Memory B cell (primary cell): Measurements from ENCODE around the gene PTPDC1.
"Not testable (repeated sequence)": the region's sequence is repeated elsewhere in the genome, so short reads cannot be mapped to it uniquely, and the experiment has no call there.

Experiments used
- ATAC-seq: fragments of 150-1000 bp; cut with Tn5 transposase; 2 replicates; pipeline ENCODE4 v1.10.0; 2021; ENCODE audit warnings: low read depth, mild to moderate bottlenecking, moderate library complexity
- DNase-seq, 2 donors: peaks; one replicate each; pipeline ENCODE4 v3.0.0; 2022; ENCODE audit warnings: low spot score in 2 of 2
- H3K27ac Mint-ChIP-seq: one replicate; pipeline ENCODE4 v1.8.0; 2022; ENCODE audit warnings: mild to moderate bottlenecking, moderate library complexity, mixed read lengths
- H3K27me3 Mint-ChIP-seq: one replicate; pipeline ENCODE4 v1.8.0; 2022; ENCODE audit warnings: mixed read lengths
- H3K36me3 Mint-ChIP-seq: one replicate; pipeline ENCODE4 v1.8.0; 2022; ENCODE audit warnings: mild to moderate bottlenecking, mixed read lengths
- H3K4me1 Mint-ChIP-seq: one replicate; pipeline ENCODE4 v1.8.0; 2022; ENCODE audit warnings: mixed read lengths
- H3K4me3 Mint-ChIP-seq: one replicate; pipeline ENCODE4 v1.8.0; 2022; ENCODE audit warnings: mild to moderate bottlenecking, moderate library complexity, mixed read lengths
- H3K9me3 Mint-ChIP-seq: one replicate; pipeline ENCODE4 v1.8.0; 2022; ENCODE audit warnings: mixed read lengths

Gene PTPDC1

DNA sequence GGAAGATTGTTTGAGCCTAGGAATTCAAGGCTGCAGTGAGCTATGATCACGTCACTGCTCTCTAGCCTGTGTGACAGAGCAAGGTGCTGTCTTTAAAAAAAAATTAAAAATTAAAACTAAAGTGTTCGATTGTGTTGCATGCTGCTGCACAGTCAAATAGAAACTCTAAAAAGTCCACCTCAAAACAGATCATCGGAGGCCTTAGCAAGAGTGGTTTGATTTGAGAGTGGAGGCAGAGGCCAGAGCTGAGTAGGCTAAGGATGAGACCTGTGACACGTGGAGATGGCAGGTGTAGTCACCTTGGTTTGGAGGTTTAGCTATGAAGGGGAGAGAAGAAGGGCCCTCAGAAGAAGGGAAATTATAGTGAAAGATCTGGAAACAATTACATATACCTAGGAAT is 2.8 kb upstream of the PTPDC1 start:
- Mint-ChIP-seq H3K9me3 (no peaks in the 10 kb centered on the region), H3K27ac (no peak overlapping the region), H3K36me3 (peaks cover 15% of the 10 kb centered on the region), H3K4me1 (no peaks in the 10 kb centered on the region), H3K27me3 (no peaks in the 10 kb centered on the region), H3K4me3 (no peak overlapping the region)
- ATAC-seq (no peak), DNase-seq (no peak)

DNA sequence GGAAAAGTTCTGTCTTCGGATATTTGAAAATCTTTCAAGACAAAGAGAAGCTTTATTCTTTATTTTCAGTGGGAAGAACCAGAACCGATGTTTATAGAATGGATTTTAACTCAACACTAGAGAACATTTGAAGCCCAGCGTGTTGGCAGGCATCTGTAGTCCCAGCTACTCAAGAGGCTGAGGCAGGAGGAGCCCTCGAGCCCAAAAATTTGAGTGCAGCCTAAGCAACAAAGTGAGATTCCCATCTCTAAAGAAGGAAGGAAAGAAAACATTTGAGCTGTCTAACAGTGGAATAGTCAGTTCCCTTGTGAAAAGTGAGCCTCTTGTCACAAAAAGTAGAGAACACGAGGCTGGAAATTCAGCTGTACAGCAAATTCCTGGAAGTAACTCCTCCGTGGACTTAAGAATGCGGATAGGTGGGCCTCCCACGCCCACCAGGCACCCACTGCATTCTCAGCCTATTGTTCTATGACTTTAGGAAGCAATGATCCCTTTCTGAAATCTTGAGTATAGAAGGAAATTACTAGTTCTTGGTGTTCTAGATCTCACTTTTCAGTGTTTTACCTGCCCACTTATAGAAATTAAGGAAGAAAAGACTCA is 2.3 kb upstream of the PTPDC1 start:
- H3K27me3 Mint-ChIP-seq, result no peaks in the 10 kb centered on the region
- H3K4me1 Mint-ChIP-seq, result no peaks in the 10 kb centered on the region
- H3K4me3 Mint-ChIP-seq, result no peak overlapping the region
- peaks cover 17% of the 10 kb centered on the region for H3K36me3 Mint-ChIP-seq
- H3K9me3 Mint-ChIP-seq, result no peaks in the 10 kb centered on the region
- no peak for ATAC-seq
- H3K27ac Mint-ChIP-seq, result no peak overlapping the region
- DNase-seq, result no peak

DNA sequence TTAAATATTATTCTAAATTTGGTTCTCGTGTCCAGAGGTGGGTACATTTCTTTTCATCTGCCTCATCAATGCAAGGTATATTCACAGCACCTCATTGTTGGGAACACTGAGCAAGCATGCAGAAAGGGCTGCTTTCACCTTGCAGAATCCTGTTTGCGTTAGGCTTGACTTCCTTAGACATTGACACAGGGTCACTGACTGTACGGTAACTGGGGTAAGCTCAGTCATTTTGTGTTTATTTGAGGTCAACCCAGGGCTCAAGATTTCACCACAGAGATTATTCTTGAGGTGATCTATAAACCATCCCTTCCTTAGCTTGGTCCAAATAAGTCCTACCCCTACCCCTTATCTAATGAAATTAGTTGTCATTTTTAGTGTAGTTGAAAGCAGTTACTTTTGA is 1.7 kb upstream of the PTPDC1 start:
- H3K36me3 Mint-ChIP-seq, result peaks cover 17% of the 10 kb centered on the region
- no peak overlapping the region for H3K27ac Mint-ChIP-seq
- H3K27me3 Mint-ChIP-seq, result no peaks in the 10 kb centered on the region
- no peak for DNase-seq
- no peaks in the 10 kb centered on the region for H3K9me3 Mint-ChIP-seq
- no peak overlapping the region for H3K4me3 Mint-ChIP-seq
- H3K4me1 Mint-ChIP-seq, result no peaks in the 10 kb centered on the region
- no peak for ATAC-seq

DNA sequence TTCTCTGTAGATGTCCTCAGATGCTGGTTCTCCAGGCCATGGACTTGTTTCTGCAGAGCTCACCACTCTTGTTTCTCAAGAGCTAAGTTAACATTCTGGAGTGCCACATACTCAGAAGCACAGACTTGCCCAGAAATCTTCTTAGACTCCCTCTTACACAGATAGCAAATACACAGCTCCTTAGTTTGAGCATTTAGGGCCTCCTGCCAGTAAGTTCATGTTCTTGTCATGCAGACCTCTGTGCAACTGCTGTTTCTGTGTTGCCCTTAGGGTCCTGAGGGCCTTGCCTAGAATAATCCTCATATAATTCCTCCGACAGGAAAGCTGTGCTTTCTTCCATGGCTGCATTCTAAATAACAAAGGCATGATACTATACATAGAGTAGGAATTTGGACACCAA is 1.3 kb upstream of the PTPDC1 start:
- no peaks in the 10 kb centered on the region for H3K27me3 Mint-ChIP-seq
- DNase-seq (no peak), ATAC-seq (no peak)
- H3K4me1 Mint-ChIP-seq, result no peaks in the 10 kb centered on the region
- H3K9me3 Mint-ChIP-seq, result no peaks in the 10 kb centered on the region
- no peak overlapping the region for H3K4me3 Mint-ChIP-seq
- H3K27ac Mint-ChIP-seq, result no peak overlapping the region
- peaks cover 13% of the 10 kb centered on the region for H3K36me3 Mint-ChIP-seq

DNA sequence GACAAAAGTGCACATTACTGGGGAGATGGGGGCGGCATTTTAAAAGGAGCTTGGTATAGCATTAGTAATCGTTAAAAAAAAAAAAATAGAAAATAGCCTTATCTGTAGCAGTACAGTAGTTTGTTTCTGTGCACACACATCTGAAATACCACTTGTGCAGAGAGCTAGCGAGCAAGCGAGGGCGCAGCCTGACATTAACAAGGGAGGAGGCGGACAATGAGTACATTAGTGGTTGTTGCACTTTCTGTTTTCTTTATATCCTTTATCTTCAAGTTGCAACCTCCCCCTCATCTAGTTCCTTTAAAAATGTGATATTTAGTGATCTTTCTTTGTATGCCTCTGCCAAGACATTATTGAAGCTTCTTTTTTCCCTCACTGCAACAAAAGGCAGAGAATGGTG is 880 bp upstream of the PTPDC1 start:
- Mint-ChIP-seq H3K9me3 (no peaks in the 10 kb centered on the region), H3K27me3 (no peaks in the 10 kb centered on the region), H3K36me3 (peaks cover 13% of the 10 kb centered on the region), H3K4me3 (no peak overlapping the region), H3K27ac (no peak overlapping the region), H3K4me1 (no peaks in the 10 kb centered on the region)
- ATAC-seq (no peak), DNase-seq (no peak)

DNA sequence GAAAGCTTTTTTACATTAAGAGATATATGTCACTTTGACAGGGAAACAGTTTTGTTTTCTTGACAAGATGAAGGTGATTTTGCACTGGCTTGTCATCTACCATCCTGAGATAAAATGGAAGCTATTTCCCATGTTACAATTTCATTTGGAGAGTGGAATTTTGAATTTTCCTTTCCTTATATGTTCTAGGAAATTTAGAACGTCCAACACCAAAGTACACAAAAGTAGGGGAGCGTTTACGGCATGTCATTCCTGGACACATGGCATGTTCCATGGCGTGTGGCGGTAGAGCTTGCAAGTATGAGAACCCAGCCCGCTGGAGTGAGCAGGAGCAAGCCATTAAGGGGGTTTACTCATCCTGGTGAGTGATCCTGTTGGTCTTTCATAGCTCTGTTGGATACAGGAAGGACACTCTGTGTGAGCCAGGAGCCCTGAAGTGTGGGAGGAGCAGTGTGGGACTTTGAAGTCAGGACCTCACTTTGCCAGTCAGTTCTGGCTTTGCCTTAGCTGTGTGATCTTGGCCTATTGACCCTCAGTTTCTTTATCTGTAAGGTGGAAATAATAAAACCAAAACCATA is 887 bp downstream of the PTPDC1 start:
- peaks cover 7% of the 10 kb centered on the region for H3K36me3 Mint-ChIP-seq
- no peaks in the 10 kb centered on the region for H3K27me3 Mint-ChIP-seq
- no peak overlapping the region for H3K4me3 Mint-ChIP-seq
- H3K27ac Mint-ChIP-seq, result no peak overlapping the region
- no peaks in the 10 kb centered on the region for H3K9me3 Mint-ChIP-seq
- ATAC-seq (no peak), DNase-seq (no peak)
- no peaks in the 10 kb centered on the region for H3K4me1 Mint-ChIP-seq

DNA sequence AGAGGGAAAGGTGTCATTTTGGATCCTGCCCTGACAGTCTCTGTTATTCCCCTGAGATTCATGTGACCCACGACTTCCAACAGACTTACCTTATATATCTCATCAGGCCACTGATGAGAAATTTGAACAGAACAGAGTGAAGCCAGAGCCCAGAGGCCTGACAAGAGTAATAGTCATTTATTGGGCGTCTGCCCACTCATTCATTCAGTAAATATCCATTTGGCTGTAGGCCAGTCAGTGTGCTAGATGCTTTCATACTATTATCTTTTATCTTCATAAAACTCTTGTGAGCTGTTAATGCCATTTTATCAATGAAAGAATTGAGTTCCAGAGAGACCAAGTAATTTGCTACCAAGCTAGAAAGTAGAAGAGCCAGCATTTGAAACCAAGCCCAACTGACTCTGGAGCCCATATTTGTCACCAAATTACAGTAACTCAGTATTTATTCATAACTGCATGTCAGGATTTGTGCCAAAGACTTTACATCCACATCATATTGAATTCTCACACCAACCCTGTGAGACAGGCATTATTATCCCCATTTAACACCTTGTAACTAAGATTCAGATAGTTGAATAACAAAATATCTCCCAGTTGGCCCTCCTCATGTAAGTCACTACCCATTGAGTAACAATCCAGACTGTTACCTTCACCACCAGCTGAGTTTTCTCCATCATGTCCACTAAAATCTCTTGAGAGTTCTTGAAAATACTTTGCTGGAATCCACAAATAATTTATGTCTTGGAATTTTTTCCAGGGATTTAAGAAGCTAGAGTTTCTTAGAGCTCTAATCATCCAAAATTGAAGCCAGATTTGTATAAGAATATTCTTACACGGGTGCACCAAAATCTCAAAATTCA is 2.5 kb downstream of the PTPDC1 start:
- H3K4me3 Mint-ChIP-seq, result no peak overlapping the region
- no peak for ATAC-seq
- H3K27ac Mint-ChIP-seq, result no peak overlapping the region
- H3K27me3 Mint-ChIP-seq, result no peaks in the 10 kb centered on the region
- H3K36me3 Mint-ChIP-seq, result peaks cover 5% of the 10 kb centered on the region
- H3K4me1 Mint-ChIP-seq, result no peaks in the 10 kb centered on the region
- no peaks in the 10 kb centered on the region for H3K9me3 Mint-ChIP-seq
- DNase-seq, result no peak

DNA sequence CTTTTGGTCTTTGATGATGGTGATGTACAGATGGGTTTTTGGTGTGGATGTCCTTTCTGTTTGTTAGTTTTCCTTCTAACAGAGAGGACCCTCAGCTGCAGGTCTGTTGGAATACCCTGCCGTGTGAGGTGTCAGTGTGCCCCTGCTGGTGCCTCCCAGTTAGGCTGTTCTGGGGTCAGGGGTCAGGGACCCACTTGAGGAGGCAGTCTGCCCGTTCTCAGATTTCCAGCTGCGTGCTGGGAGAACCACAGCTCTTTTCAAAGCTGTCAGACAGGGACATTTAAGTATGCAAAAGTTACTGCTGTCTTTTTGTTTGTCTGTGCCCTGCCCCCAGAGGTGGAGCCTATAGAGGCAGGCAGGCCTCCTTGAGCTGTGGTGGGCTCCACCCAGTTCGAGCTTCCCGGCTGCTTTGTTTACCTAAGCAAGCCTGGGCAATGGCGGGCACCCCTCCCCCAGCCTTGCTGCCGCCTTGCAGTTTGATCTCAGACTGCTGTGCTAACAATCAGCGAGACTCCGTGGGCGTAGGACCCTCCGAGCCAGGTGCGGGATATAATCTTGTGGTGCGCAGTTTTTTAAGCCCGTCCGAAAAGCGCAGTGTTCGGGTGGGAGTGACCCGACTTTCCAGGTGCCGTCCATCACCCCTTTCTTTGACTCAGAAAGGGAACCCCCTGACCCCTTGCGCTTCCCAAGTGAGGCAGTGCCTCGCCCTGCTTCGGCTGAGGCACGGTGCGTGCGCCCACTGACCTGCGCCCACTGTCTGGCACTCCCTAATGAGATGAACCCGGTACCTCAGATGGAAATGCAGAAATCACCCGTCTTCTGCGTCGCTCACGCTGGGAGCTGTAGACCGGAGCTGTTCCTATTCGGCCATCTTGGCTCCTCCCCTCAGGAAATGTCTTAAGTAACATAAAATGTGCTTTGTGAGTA is 10.2 kb downstream of the PTPDC1 start:
- not testable (repeated sequence) for ATAC-seq

DNA sequence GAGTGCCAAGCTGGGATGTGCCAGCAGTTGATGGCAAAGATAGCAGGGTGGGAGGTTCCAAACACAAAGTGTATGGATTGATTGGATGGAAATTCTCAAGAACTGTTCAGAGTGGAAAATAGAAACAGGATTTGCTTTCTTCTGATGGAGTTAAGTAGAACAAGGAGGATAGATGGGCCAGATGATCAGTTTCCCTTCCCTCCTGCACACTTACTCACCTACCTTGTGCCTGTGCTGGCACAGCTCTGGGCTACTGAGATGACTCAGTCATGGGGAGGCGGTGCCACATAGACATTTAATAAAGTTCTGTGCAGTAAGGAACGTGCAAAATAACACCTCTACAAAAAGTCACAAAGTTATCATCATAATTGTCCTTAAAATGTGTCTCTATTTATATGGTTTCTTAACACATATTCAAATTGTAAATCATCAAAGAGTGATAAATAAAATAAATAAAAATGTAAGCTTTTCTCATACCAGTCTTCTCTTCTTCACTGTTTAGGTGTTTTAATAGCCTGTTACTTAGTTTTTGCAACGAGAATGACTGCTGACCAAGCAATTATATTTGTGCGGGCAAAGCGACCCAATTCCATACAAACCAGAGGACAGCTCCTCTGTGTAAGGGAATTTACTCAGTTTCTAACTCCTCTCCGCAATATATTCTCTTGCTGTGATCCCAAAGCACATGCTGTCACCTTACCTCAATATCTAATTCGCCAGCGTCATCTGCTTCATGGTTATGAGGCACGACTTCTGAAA is 12.7 kb downstream of the PTPDC1 start:
- ATAC-seq (no peak), DNase-seq (no peak)
- no peak overlapping the region for H3K27ac Mint-ChIP-seq
- H3K27me3 Mint-ChIP-seq, result no peaks in the 10 kb centered on the region
- no peaks in the 10 kb centered on the region for H3K9me3 Mint-ChIP-seq
- H3K36me3 Mint-ChIP-seq, result peaks cover 8% of the 10 kb centered on the region
- no peak overlapping the region for H3K4me3 Mint-ChIP-seq
- H3K4me1 Mint-ChIP-seq, result no peaks in the 10 kb centered on the region

More for the DNA sequence above, 10.2 kb downstream of the PTPDC1 start:
- H3K27me3 Mint-ChIP-seq, H3K9me3 Mint-ChIP-seq, H3K4me3 Mint-ChIP-seq, H3K36me3 Mint-ChIP-seq, H3K27ac Mint-ChIP-seq, H3K4me1 Mint-ChIP-seq, DNase-seq: not testable (repeated sequence)

DNA sequence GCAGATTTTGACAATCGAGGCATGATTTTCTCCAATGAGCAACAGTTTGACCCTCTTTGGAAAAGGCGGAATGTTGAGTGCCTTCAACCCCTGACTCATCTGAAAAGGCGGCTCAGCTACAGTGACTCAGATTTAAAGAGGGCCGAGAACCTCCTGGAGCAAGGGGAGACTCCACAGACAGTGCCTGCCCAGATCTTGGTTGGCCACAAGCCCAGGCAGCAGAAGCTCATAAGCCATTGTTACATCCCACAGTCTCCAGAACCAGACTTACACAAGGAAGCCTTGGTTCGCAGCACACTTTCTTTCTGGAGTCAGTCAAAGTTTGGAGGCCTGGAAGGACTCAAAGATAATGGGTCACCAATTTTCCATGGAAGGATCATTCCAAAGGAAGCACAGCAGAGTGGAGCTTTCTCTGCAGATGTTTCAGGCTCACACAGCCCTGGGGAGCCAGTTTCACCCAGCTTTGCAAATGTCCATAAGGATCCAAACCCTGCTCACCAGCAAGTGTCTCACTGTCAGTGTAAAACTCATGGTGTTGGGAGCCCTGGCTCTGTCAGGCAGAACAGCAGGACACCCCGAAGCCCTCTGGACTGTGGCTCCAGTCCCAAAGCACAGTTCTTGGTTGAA is 13.6 kb downstream of the PTPDC1 start:
- H3K27me3 Mint-ChIP-seq, result no peaks in the 10 kb centered on the region
- H3K9me3 Mint-ChIP-seq, result no peaks in the 10 kb centered on the region
- H3K4me3 Mint-ChIP-seq, result no peak overlapping the region
- peaks cover 8% of the 10 kb centered on the region for H3K36me3 Mint-ChIP-seq
- H3K4me1 Mint-ChIP-seq, result no peaks in the 10 kb centered on the region
- no peak for ATAC-seq
- H3K27ac Mint-ChIP-seq, result no peak overlapping the region
- DNase-seq, result no peak

DNA sequence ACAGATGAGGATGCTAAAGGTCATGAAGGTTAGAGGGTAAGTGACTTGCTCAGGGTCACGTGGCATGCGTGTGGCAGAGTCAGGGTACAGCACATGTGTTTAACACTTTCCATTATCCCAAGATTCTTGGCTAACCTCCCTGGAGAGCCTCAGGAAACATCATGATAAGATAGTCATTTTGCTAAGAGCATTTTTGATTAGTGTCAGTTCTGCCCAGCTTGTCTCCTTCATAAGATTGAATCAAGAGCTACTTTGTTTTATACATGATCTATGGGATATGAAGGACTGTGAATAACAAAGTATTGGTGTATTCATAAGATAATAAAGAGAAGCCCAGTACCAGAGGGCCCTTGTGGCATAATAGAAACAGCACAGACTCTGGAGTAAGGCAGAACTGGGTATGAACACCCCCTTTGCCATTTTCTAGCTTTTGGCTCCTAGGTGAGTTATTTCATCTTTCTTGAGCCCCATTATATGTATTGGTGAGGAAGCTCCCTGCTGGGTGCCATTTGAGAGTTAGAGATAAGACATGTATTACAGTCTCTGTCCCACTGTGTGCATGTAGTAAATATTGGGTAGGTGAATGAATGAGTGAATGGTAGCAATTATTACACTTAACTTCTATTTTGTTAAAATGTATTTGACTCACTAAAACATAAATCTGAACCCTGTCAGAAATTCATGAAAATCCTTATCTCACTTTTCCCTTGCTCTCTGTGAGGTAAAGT is 16.1 kb downstream of the PTPDC1 start:
- peaks cover 8% of the 10 kb centered on the region for H3K36me3 Mint-ChIP-seq
- no peaks in the 10 kb centered on the region for H3K9me3 Mint-ChIP-seq
- DNase-seq (no peak), ATAC-seq (no peak)
- H3K4me1 Mint-ChIP-seq, result no peaks in the 10 kb centered on the region
- H3K27ac Mint-ChIP-seq, result no peak overlapping the region
- no peak overlapping the region for H3K4me3 Mint-ChIP-seq
- H3K27me3 Mint-ChIP-seq, result no peaks in the 10 kb centered on the region

DNA sequence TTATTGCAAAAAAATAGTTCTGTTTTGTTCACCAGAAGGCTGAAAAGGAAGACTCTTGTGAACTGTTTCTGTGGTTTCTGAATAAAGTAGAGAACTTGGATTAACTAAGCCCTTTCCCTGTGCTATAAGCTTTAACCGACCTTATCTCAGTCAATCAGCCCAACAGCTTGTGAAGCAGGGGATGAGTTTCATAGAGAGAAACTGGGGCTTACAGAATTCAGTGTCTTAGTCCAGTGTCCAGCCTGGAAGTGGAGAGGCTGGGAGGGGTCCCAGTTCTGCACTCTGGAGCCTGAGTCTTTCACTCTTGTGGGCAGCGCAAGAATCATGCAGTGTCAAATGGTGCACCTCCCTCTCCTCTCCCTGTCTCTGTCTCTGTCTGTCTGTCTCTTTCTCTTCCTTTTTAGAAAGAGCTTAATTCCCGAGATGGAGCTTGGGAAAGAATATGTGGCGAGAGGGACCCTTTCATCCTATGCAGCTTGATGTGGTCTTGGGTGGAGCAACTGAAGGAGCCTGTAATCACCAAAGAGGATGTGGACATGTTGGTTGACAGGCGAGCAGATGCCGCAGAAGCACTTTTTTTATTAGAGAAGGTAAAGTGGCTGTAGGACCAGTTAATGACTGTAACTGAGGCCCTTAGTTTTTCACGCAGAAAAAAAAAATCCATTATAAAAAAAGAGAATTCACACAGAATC is 17.0 kb downstream of the PTPDC1 start:
- Mint-ChIP-seq H3K4me1 (no peaks in the 10 kb centered on the region), H3K4me3 (no peak overlapping the region), H3K9me3 (no peaks in the 10 kb centered on the region), H3K27me3 (no peaks in the 10 kb centered on the region), H3K27ac (no peak overlapping the region), H3K36me3 (peaks cover 8% of the 10 kb centered on the region)
- DNase-seq (no peak), ATAC-seq (no peak)
